GM12878 (cell line): ENCODE data around the gene AGAP1. TPM values are rescaled to one million over a fixed set of nuclear protein-coding genes. Genes with fewer than 3 reads are reported as not detected.

Source experiments
- ATAC-seq: fragments of 200-7000 bp; cut with Tn5 transposase; 3 replicates; pipeline ENCODE4 v1.9.1; 2020; ENCODE audit warnings: mild to moderate bottlenecking, moderate library complexity
- BruUV-seq: library from RNA; stranded (reverse); fragments of 400-500 nt; replicated peaks from 2 replicates; lab custom pipeline; 2021; lab: Mats Ljungman, UMichigan
- CTCF ChIA-PET: fragments of 300-600 bp; sonication (Branson Sonifier 250); formaldehyde crosslinking; extraction: SDS; loops from one replicate; lab custom pipeline; 2021; ENCODE audit warnings: inconsistent platforms; lab: Yijun Ruan, JAX
- POLR2A ChIA-PET: fragments of 350-600 bp; formaldehyde crosslinking; extraction: SDS; loops from one replicate; lab custom pipeline; 2021; ENCODE audit warnings: inconsistent platforms; lab: Charles Lee
- RAD21 ChIA-PET: fragments of 300-600 bp; sonication (Branson Sonifier 250); formaldehyde crosslinking; loops from one replicate; lab custom pipeline; 2023; ENCODE audit warnings: antibody characterized with exemption; ENCODE audit not compliant: unreplicated experiment; lab: Charles Lee
- SMC1A ChIA-PET: fragments of 300-600 bp; sonication (Branson Sonifier 250); formaldehyde crosslinking; loops from one replicate; lab custom pipeline; 2023; ENCODE audit not compliant: unreplicated experiment, uncharacterized antibody; lab: Charles Lee
- DNase-seq: peaks from one replicate; pipeline ENCODE4 v3.0.0-alpha.2; 2011; ENCODE audit warnings: low read depth, low spot score
- FAIRE-seq: peaks from 3 replicates; lab custom pipeline; 2011; peaks lifted over from hg19 to GRCh38; lab: Jason Lieb, UNC
- H2AFZ ChIP-seq: 2 replicates; pipeline ENCODE4 v1.6.0; 2011; ENCODE audit warnings: low read depth, low read length, control low read depth; ENCODE audit not compliant: control insufficient read depth
- H3K27ac ChIP-seq: 2 replicates; pipeline ENCODE4 v1.5.1; 2011; ENCODE audit warnings: control low read depth; ENCODE audit not compliant: control insufficient read depth, insufficient read depth
- H3K27me3 ChIP-seq, 2 experiments: replicated peaks in 1 of 2; 2 replicates each; pipeline versions ENCODE4 v1.6.0 to v1.6.1; 2011; ENCODE audit warnings: low read length in 1 of 2; ENCODE audit not compliant: control insufficient read depth in 2 of 2, insufficient read depth in 2 of 2
- H3K36me3 ChIP-seq, 2 experiments: 2 replicates each; pipeline ENCODE4 v1.5.1; 2011; ENCODE audit warnings: low read length in 1 of 2; ENCODE audit not compliant: control insufficient read depth in 2 of 2, insufficient read depth in 2 of 2
- H3K4me1 ChIP-seq: 2 replicates; pipeline ENCODE4 v1.6.1; 2011; ENCODE audit warnings: mild to moderate bottlenecking, low read length, moderate library complexity, mixed read lengths; ENCODE audit not compliant: control insufficient read depth, insufficient read depth
- H3K4me2 ChIP-seq: 2 replicates; pipeline ENCODE4 v1.6.0; 2011; ENCODE audit warnings: control low read depth; ENCODE audit not compliant: control insufficient read depth, insufficient read depth
- H3K4me3 ChIP-seq: fragments of 200-600 bp; sonication (generic); 2 replicates; pipeline ENCODE4 v1.5.1; 2016
- H3K79me2 ChIP-seq: 2 replicates; pipeline ENCODE4 v1.6.0; 2011; ENCODE audit warnings: low read length; ENCODE audit not compliant: control insufficient read depth, insufficient read depth
- H3K9ac ChIP-seq: 2 replicates; pipeline ENCODE4 v1.8.0; 2011; ENCODE audit warnings: low read length, control low read depth, mixed read lengths; ENCODE audit not compliant: control insufficient read depth, insufficient read depth
- H3K9me3 ChIP-seq: replicated peaks from 3 replicates; pipeline ENCODE4 v1.5.1; 2011; ENCODE audit warnings: mild to moderate bottlenecking, low read length; ENCODE audit not compliant: control insufficient read depth, insufficient read depth
- H4K20me1 ChIP-seq: 2 replicates; pipeline ENCODE4 v1.6.0; 2011; ENCODE audit not compliant: control insufficient read depth, insufficient read depth
- BCL11A ChIP-seq: IDR thresholded peaks from 2 replicates; pipeline ENCODE4 v1.6.1; 2011; ENCODE audit warnings: low read depth, low read length
- MTA2 ChIP-seq: fragments of 450-650 bp; IDR thresholded peaks from 2 replicates; pipeline ENCODE4 v1.6.1; 2016; ENCODE audit warnings: low read depth, mild to moderate bottlenecking, moderate library complexity
- NR2C1 ChIP-seq: fragments of 450-650 bp; IDR thresholded peaks from 2 replicates; pipeline ENCODE4 v1.6.1; 2017; ENCODE audit warnings: antibody characterized with exemption, mild to moderate bottlenecking, moderate library complexity
- SKIL ChIP-seq: fragments of 450-650 bp; IDR thresholded peaks from 2 replicates; pipeline ENCODE4 v1.6.1; 2017; ENCODE audit warnings: mild to moderate bottlenecking, low read depth, inconsistent platforms; ENCODE audit not compliant: poor library complexity, severe bottlenecking
- SP1 ChIP-seq: IDR thresholded peaks from one replicate; pipeline ENCODE4 v1.6.1; 2011; ENCODE audit warnings: low read depth, low read length
- SRF ChIP-seq, 2 experiments: IDR thresholded peaks; 2 replicates each; pipeline ENCODE4 v1.6.1; 2011; ENCODE audit warnings: low read depth in 2 of 2, low read length in 2 of 2, mild to moderate bottlenecking in 1 of 2, moderate library complexity in 1 of 2
- WGBS: methylation state at CpG from one replicate; pipeline ENCODE4 v1.1.6; 2016; ENCODE audit warnings: low lambda C conversion rate; ENCODE audit not compliant: insufficient replicate concordance, insufficient coverage; ENCODE audit errors: missing lambda C conversion rate; 5-methylcytosine and 5-hydroxymethylcytosine counted together
- in situ Hi-C: fragments of 300-500 bp; cut with MboI; formaldehyde crosslinking; loops from 9 replicates; pipeline ENCODE4 v1.14.3; 2018; ENCODE audit warnings: mixed read lengths
- intact Hi-C: fragments of 100-400 bp; cut with micrococcal nuclease; formaldehyde crosslinking; loops from one replicate; pipeline ENCODE4 v1.14.2; 2022; ENCODE audit not compliant: unreplicated experiment
- polyA plus RNA-seq, 11 experiments: library from polyadenylated mRNA; depleted of rRNA in 4 of 11; unstranded in 6 of 11; stranded (reverse) in 5 of 11; fragments of >200 nt; fragmentation: Nextera tagmentation in 4 of 11; fragmentation: Illumina TruSeq in 1 of 11; extraction: Ambion mirVana in 4 of 11; extraction: Trizol in 1 of 11; gene quantifications; 1 replicate in 1 of 11; 2 replicates in 10 of 11; pipeline versions ENCODE4 v1.2.1 to v1.2.3, GENCODE V29; 2011 to 2016; ENCODE audit warnings: inconsistent platforms in 2 of 11, missing spikeins in 2 of 11, low read depth in 1 of 11
- total RNA-seq, 4 experiments: library from RNA; depleted of rRNA in 3 of 4; stranded (reverse); fragments of >200 nt in 3 of 4; fragmentation: Illumina TruSeq in 1 of 4; extraction: Trizol in 1 of 4; gene quantifications; 2 replicates each; pipeline versions ENCODE4 v1.2.1 to v1.2.3, GENCODE V29; 2013 to 2021

AGAP1 gene
- total and polyA plus RNA-seq, 10 of the 15 experiments (the other 5 are each of a cell fraction or from before 2014, with no cell fraction given): 0.05 to 0.15 (median 0.06) TPM; not detected in 7

- H3K4me1 ChIP-seq: no peaks in the 10 kb centered on the region
- no peak overlapping the region for H3K4me2 ChIP-seq
- BruUV-seq: no TSS peak
- H3K36me3 ChIP-seq: no peaks in the 10 kb centered on the region
- 0% methylated on average over 1 of the region's 1 CpG for WGBS
- TF ChIP-seq MTA2 (no peak), SKIL (no peak), SRF (IDR thresholded peaks at IDR 0.05; ENCODE audit: low read depth in 2 of 2, low read length in 2 of 2) (no peak), BCL11A (no peak), NR2C1 (no peak), SP1 (no peak)
- TF ChIP-seq, all 136 proteins: peak for 0
- ChIA-PET CTCF (no interaction called here), RAD21 (no interaction called here), SMC1A (no interaction called here), POLR2A (no interaction called here)
- intact Hi-C loops: no loop called here
- DNase-seq: no peak
- no peak overlapping the region for H2AFZ ChIP-seq
- FAIRE-seq: no peak
- H3K9me3 ChIP-seq: no peaks in the 10 kb centered on the region
- H3K27ac ChIP-seq: no peak overlapping the region
- no peak overlapping the region for H3K4me3 ChIP-seq
- no peak for ATAC-seq
- H4K20me1 ChIP-seq: no peaks in the 10 kb centered on the region
- H3K79me2 ChIP-seq: no peaks in the 10 kb centered on the region
- H3K9ac ChIP-seq: no peak overlapping the region
- no peaks in the 10 kb centered on the region for H3K27me3 ChIP-seq
- in situ Hi-C loops: no loop called here
Observed at GRCh38 chr2:235986361-235986760, 492.5 kb downstream of the AGAP1 start.
